Cardiac septum (tissue), 1 donor: Measurements from ENCODE around the gene MOB1B. TPM values are rescaled to one million over a fixed set of nuclear protein-coding genes. Genes with fewer than 3 reads are reported as not detected.

Source experiments
- total RNA-seq: library from RNA; stranded (reverse); fragmentation: NEBNext Ultra II Directional; extraction: Animal tissue kit (Norgen Biotek cat#: 25700); gene quantifications from one replicate; pipeline ENCODE4 v1.2.1, GENCODE V29; 2021
- donor health status: DM: no; HTN: no; CAD: no.

Gene MOB1B
- total RNA-seq, 1 donor from 2014 or later = 23.0 TPM

Other genes starting within 250 kb of the MOB1B start
- 1.5 TPM for gene JCHAIN, start 235.9 kb upstream of the MOB1B start, total RNA-seq
- 22.8 TPM for gene UTP3, start 213.8 kb upstream of the MOB1B start, total RNA-seq
- gene RUFY3, start 180.4 kb upstream of the MOB1B start, total RNA-seq = 26.1 TPM
- 83.5 TPM for gene GRSF1, start 62.5 kb upstream of the MOB1B start, total RNA-seq
- 7.1 TPM for gene DCK, start 91.3 kb downstream of the MOB1B start, total RNA-seq